KBM-7 (cell line): ENCODE results near the gene FOXJ3.

ENCODE experiments used
- DNase-seq: peaks from one replicate; pipeline ENCODE4 v3.0.0-alpha.2; 2015
- in situ Hi-C: fragments of 300-500 bp; cut with MboI; formaldehyde crosslinking; loops from 2 replicates; pipeline ENCODE4 v1.14.3; 2020; ENCODE audit warnings: low sequenced_read_pairs, low pct_unique_long_range_greater_than_20kb, mixed read lengths

FOXJ3 gene

GRCh38 chr1:42140191-42140590 lies 194.8 kb downstream of the FOXJ3 start:
- in situ Hi-C loops, result no loop called here
- DNase-seq, result no peak

GRCh38 chr1:42139444-42139843 lies 195.6 kb downstream of the FOXJ3 start:
- in situ Hi-C loops, result no loop called here
- DNase-seq, result no peak

DNA sequence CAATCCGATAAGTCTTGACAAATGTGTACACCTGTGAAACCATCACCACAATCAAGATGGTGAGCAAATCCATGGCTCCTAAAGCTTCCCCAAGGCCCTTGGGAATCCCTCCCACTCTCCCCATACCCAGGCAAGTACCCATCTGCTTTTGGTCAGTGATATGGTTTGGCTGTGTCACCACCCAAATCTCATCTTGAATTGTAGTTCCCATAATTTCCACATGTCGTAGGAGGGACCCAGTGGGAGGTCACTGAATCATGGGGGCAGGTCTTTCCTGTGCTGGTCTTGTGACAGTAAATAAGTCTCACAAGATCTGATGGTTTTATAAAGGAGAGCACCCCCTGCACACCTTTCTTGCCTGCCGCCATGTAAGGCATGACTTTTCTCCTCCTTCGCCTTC lies 196.4 kb downstream of the FOXJ3 start:
- in situ Hi-C loops, result no loop called here
- peak; percentile 18 for DNase-seq

GRCh38 chr1:42137766-42138165 lies 197.3 kb downstream of the FOXJ3 start:
- in situ Hi-C loops, result no loop called here
- DNase-seq, result no peak

DNA sequence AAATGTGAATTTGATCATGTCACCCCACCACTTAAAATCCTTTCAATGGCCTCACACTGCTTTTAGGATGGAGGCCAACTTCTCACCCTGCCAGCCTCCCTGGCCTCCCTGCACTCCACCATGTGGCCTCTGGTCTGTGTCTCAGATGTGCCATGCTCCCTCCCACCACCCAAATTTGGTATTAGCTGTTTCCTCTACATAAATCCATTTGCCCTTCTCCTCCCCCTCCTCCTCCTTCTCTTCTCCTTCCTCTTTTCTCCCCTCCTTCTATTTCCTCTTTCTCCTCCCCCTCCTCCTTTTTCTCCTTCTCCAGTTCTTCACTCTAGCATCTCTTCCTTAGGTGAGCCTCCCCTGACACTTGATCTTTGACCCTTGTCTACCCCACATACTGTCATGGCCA lies 198.6 kb downstream of the FOXJ3 start:
- in situ Hi-C loops, result no loop called here
- peak; percentile 79 for DNase-seq

DNA sequence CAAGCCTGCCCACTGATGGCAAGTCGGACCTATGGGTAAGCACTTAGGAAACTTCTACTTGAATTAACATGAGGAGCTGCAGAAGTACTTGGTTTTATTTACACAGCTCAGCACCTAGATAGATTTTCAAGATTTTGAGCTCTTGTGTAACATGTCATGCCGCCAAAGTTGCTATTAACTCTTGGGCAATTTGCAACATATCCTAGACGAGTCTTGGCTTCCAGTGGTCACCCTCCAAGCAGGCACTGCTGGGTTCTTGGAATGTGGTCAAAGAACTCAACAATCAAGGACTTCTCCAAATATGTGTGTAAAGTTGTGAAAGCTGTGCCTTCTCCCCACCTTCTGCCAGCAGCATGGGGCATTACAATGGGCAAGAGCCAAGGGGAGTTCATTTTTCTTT lies 199.6 kb downstream of the FOXJ3 start:
- DNase-seq, result no peak
- in situ Hi-C loops, result no loop called here

GRCh38 chr1:42133809-42134526 lies 201.1 kb downstream of the FOXJ3 start:
- no peak for DNase-seq
- in situ Hi-C loops, result no loop called here

- in situ Hi-C loops, result no loop called here
- no peak for DNase-seq
Observed at GRCh38 chr1:42133390-42133789, 201.6 kb downstream of the FOXJ3 start.

GRCh38 chr1:42130061-42130660 lies 204.9 kb downstream of the FOXJ3 start:
- no peak for DNase-seq
- in situ Hi-C loops, result no loop called here

GRCh38 chr1:42128964-42129363 lies 206.1 kb downstream of the FOXJ3 start:
- no peak for DNase-seq
- in situ Hi-C loops, result no loop called here

DNA sequence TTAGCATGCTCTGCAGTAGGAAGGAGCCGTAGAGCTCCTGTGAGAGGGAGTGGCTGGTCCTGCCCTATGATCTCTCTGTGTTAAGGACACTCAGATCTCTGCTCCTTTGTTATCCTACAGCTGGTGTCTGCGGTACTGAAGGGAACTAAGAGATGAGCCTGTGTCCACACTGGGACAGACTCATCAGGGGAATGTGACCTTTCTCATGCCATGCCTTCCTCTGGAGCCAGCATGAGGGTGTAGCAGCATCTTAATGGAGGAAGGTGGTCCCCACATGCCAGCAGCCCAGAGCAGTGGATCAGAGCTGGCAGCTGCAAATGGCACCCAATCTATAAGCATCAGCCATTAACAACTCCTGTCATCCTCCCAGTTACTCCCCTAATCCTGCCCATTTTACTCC lies 206.5 kb downstream of the FOXJ3 start:
- no peak for DNase-seq
- in situ Hi-C loops, result no loop called here

DNA sequence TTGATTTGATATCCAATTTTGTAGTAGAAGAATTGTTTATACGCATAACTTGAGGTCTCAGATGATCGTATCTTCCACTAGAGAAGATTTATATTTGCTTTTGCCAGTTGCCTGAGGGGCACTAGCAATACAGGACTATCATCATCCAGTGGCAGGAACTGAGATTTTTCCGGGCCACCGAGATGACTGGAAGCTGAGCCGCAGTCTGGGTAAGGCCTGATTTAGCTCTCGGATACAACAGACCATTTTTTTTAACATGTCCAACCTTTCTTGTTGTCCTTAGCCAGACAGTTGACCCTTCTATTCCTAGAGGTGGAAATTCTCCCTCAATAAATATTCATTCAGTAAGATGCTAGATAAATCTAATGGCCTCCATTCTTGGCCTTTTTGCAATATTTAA lies 207.3 kb downstream of the FOXJ3 start:
- in situ Hi-C loops, result no loop called here
- DNase-seq, result no peak
